GM18861 (cell line): Measurements from ENCODE around the gene PPP2R5C.
"Not testable (repeated sequence)": the region's sequence is repeated elsewhere in the genome, so short reads cannot be mapped to it uniquely, and the experiment has no call there.

Experiments
- ATAC-seq: cut with Tn5 transposase; IDR thresholded peaks from one replicate; pipeline ENCODE4 v1.9.1; 2021; ENCODE audit not compliant: unreplicated experiment

PPP2R5C gene

DNA sequence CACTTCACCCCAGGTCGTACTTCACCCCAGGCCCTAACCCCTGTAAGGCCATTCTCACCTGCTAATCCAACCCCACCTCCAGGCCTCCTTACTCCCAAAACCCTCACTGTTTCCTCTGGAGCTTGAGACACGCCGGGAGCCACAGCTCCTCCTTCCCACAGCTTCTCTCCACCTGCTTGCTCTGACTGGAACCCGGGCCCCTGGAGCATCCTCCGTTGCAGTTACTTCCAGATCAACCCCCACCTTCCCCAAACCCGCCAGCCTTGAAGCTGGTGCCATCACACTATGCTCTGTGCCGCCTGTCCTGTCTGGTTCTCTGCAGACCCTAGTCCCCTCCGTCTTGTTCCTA, 34.6 kb upstream of the PPP2R5C start:
- no peak for ATAC-seq

DNA sequence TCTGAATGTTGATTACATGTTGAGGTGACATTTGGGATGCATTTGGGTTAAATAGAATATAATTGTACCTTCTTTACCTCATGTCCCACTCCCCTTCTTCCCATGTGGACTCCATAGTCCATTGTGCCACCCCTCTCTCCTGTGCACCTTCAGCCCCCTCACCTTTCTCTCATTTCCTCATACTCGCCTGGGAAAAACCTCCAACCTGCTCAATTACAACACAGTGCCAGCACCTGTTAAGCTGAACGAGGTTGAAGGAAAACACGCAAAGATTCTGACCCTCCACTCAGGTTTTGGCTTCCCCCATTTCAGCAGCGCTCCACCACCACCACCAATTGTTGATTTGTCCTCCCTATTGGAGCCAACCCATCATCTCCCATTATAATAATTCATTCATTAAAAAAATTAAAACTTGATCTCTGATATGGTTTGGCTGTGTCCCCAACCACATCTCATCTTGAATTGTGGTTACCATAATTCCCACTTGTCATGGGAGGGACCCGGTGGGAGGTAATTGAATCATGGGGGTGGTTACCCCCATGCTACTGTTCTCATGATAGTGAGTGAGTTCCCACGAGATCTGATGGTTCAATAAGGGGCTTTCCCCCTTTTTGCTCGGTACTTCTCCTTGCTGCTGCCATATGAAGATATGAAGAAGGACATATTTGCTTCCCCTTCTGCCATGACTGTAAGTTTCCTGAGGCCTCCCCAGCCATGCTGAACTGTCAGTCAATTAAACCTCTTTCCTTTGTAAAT, 33.7 kb upstream of the PPP2R5C start:
- ATAC-seq, result no peak

GRCh38 chr14:101728367-101728742, 33.2 kb upstream of the PPP2R5C start:
- ATAC-seq, result no peak

- no peak for ATAC-seq
Observed at GRCh38 chr14:101729382-101729781, 32.1 kb upstream of the PPP2R5C start.

DNA sequence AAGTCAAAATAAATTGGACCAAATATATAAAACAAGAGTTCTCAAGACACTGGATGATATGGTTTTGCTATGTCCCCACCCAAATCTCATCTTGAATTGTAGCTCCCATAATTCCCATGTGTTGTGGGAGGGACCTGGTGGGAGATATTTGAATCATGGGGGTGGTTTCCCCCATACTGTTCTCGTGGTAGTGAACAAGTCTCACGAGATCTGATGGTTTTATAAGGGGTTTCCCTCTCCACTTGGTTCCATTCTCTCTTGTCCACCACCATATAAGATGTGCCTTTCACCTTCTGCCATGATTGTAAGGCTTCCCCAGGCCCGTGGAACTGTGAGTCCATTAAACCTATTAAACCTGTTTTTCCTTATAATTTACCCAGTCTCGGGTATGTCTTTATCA, 31.4 kb upstream of the PPP2R5C start:
- ATAC-seq, result not testable (repeated sequence)

- no peak for ATAC-seq
Observed at GRCh38 chr14:101730626-101731186, 30.8 kb upstream of the PPP2R5C start.

- no peak for ATAC-seq
Observed at GRCh38 chr14:101731187-101732080, 30.1 kb upstream of the PPP2R5C start.

GRCh38 chr14:101732118-101732517, 29.4 kb upstream of the PPP2R5C start:
- no peak for ATAC-seq

- ATAC-seq, result no peak
Observed at GRCh38 chr14:101733211-101733610, 28.3 kb upstream of the PPP2R5C start.

DNA sequence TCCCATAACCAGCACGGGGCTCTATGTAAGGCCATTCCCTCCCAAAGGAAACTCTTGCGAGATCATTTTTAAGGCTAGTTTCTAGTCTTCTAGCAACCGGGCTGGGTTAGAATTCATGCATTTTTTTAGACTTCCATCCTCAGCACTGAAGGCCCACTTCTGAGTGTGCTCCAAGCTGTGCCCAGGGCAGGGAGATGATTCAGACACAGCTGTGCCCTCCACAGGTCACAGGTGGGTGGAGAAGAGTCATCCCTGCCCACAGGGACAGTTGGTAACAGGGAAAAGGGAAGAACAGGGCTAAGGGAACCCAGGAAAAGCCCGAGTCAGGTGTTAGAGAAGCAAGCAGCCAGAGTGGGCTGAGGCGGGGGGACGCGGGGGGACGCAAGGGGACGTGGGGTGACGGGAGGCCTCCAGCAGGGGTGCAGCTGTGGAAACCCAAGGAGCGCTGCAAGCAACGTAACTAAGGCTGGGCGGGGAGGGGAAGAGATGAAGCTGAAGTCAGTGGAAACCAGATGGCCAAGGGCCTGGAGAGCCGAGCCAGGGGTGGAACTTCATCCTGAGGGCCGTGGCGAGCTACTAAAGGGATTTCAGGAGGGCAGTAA, 27.2 kb upstream of the PPP2R5C start:
- ATAC-seq, result no peak

GRCh38 chr14:101735453-101735852, 26.1 kb upstream of the PPP2R5C start:
- no peak for ATAC-seq

- no peak for ATAC-seq
Observed at GRCh38 chr14:101736071-101736470, 25.4 kb upstream of the PPP2R5C start.

DNA sequence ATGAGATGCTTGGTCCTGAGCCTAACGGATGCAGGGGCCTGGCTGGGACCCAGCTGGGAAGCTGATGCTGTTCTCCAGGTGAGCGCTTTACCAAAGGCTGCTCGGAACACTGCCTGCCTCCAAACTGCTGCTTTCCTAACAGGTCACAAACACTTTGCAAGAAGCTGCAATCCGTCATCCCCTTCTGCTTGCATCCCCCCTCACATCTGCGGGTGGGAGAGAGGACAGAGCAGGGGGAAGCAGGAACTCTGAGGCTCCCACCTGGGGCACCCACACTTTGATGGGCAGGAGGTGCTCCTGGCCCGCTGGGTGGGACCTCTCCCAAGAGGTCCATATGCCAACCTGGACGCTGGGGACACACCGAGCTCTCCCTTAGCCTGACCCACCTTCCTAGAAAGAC, 24.9 kb upstream of the PPP2R5C start:
- ATAC-seq, result no peak

DNA sequence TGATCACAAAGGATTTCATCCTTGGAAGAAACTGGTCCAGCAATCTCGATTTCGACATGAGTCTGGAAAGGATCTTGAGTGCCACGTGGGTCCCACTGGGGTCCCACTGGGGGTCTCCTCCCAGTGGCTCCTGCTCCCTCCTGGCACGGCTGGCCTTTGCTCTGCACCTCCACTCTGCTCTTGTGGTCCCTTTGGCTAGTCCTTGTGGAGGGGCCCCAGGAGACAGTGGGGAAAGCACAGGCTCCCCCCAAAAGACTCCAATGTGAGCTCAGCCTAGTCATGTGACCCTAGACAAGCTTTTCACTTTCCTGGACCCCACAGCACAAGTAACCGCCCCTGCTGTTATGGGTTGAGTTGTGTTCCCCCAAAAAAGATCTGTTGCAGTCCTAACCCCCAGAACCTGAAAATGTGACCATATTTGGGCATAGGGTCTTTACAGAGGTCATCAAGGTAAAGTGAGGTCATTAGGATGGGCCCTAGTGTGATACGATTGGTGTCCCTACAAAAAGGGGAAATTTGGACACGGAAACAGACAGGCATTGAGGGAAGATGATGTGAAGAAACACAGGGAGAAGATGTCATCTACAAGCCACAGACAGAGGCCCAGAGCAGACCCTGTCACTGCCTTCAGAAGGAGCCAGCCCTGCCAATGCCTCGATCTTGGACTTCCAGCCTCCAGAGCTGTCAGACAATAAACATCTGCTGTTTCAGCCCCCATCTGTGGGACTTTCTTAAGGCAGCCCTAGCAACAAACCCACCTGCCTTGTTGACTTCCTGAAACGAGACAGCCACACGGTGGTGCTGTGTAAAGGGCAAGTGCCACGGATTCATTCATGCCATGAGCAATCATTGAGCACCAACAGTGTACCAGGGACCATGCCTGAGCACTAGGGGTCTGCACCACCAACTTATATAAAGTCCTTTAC, 23.8 kb upstream of the PPP2R5C start:
- no peak for ATAC-seq

DNA sequence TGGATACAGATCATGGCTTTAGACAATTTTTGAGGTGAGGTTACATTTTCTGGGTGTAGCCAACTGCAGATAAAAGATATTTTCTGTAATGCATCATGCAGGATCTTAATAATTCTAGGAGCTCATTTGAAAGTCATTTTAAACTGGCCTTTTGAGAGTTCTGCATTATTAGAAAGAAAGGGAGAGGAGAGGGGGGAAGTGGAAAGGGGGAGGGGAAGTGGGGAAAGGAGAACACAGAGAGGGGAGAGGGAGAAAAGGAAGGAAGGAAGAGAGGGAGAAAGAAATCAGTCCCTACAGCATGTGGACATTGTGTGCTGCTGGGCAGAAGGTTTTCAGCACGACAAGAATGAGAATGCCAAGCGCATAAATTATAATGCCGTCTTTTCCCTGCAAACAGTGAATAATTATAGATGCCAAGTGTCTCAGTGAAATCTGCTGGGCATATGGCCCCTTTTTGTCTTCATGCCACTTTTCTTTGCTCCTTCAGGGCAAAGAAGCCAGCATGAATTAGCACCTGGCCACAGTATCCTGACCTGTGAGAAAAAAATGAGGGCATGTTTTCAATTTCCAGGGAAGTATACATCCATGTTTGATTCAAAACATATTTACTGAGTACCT, 22.7 kb upstream of the PPP2R5C start:
- no peak for ATAC-seq

- ATAC-seq, result no peak
Observed at GRCh38 chr14:101739446-101740141, 21.9 kb upstream of the PPP2R5C start.

- no peak for ATAC-seq
Observed at GRCh38 chr14:101740981-101741380, 20.5 kb upstream of the PPP2R5C start.

- no peak for ATAC-seq
Observed at GRCh38 chr14:101743701-101744100, 17.8 kb upstream of the PPP2R5C start.

GRCh38 chr14:101744382-101744781, 17.1 kb upstream of the PPP2R5C start:
- ATAC-seq, result not testable (repeated sequence)
